K562 (cell line): ENCODE results near the gene RHEB. TPM values are rescaled to one million over a fixed set of nuclear protein-coding genes. Genes with fewer than 3 reads are reported as not detected.
A peak's percentile ranks its signal among the peaks of the same experiment; 100 is the strongest.

ENCODE experiments used
- ATAC-seq: fragments of 200-7000 bp; cut with Tn5 transposase; 3 replicates; pipeline ENCODE4 v1.9.1; 2020; ENCODE audit warnings: moderate library complexity
- BruUV-seq: library from RNA; stranded (reverse); fragments of 400-500 nt; replicated peaks from 2 replicates; lab custom pipeline; 2021; lab: Mats Ljungman, UMichigan
- CTCF ChIA-PET: fragments of 300-600 bp; formaldehyde crosslinking; extraction: SDS; loops from one replicate; lab custom pipeline; 2021; ENCODE audit warnings: low intra/inter-chr PET ratio; lab: Yijun Ruan, JAX
- POLR2A ChIA-PET: fragments of 300-600, 350-650 bp; sonication (Branson Sonifier 250); formaldehyde crosslinking; extraction: SDS; loops from one replicate; lab custom pipeline; 2021; ENCODE audit warnings: antibody characterized with exemption, inconsistent platforms; lab: Yijun Ruan, JAX
- DNase-seq, 4 experiments: peaks; one replicate each; pipeline versions ENCODE4 v3.0.0 to v3.0.0-alpha.2; 2011 to 2018; ENCODE audit warnings: low spot score in 3 of 4, mixed read lengths in 3 of 4; ENCODE audit errors: extremely low read depth in 1 of 4
- FAIRE-seq: peaks from 2 replicates; lab custom pipeline; 2011; peaks lifted over from hg19 to GRCh38; lab: Jason Lieb, UNC
- H2AFZ ChIP-seq: 2 replicates; pipeline ENCODE4 v1.6.0; 2011; ENCODE audit warnings: low read depth, low read length, control low read depth, inconsistent platforms
- H3K27ac ChIP-seq: fragments of 200-600 bp; 3 replicates; pipeline ENCODE4 v1.8.0; 2011; ENCODE audit warnings: low read depth, mild to moderate bottlenecking, control low read depth, inconsistent platforms, low read length, moderate library complexity, mixed read lengths; ENCODE audit errors: extremely low read depth
- H3K27me3 ChIP-seq, 2 experiments: fragments of 300-600 bp in 1 of 2; 2 replicates in 1 of 2; 3 replicates in 1 of 2; pipeline versions ENCODE4 v1.6.0 to v1.8.0; 2011; ENCODE audit warnings: inconsistent platforms in 2 of 2, low read length in 2 of 2, mild to moderate bottlenecking in 1 of 2, mixed read lengths in 1 of 2, moderate library complexity in 1 of 2; ENCODE audit not compliant: control insufficient read depth in 2 of 2, insufficient read depth in 2 of 2
- H3K36me3 ChIP-seq: fragments of 300-600 bp; 3 replicates; pipeline ENCODE4 v1.8.0; 2011; ENCODE audit warnings: mild to moderate bottlenecking, low read length, inconsistent platforms; ENCODE audit not compliant: control insufficient read depth, insufficient read depth
- H3K4me1 ChIP-seq, 2 experiments: fragments of 200-600 bp in 1 of 2; replicated peaks in 1 of 2; 2 replicates in 1 of 2; 3 replicates in 1 of 2; pipeline versions ENCODE4 v1.5.1 to v1.8.0; 2011; ENCODE audit warnings: inconsistent platforms in 2 of 2, low read length in 2 of 2, mild to moderate bottlenecking in 1 of 2, mixed read lengths in 1 of 2, moderate library complexity in 1 of 2; ENCODE audit not compliant: control insufficient read depth in 2 of 2, insufficient read depth in 2 of 2
- H3K4me2 ChIP-seq: 2 replicates; pipeline ENCODE4 v1.6.1; 2011; ENCODE audit warnings: low read length, control low read depth, inconsistent platforms, mixed read lengths; ENCODE audit not compliant: insufficient read depth
- H3K4me3 ChIP-seq: fragments of 200-600 bp; sonication (generic), shearing (Covaris generic); 2 replicates; pipeline ENCODE4 v1.5.1; 2016; ENCODE audit warnings: control low read depth, inconsistent platforms
- H3K79me2 ChIP-seq: fragments of 200-600 bp; 3 replicates; pipeline ENCODE4 v1.8.0; 2011; ENCODE audit warnings: low read length, inconsistent platforms; ENCODE audit not compliant: control insufficient read depth, insufficient read depth
- H3K9ac ChIP-seq, 2 experiments: 2 replicates each; pipeline versions ENCODE4 v1.6.0 to v1.6.1; 2011; ENCODE audit warnings: low read depth in 2 of 2, low read length in 2 of 2, control low read depth in 1 of 2, inconsistent platforms in 1 of 2, mild to moderate bottlenecking in 1 of 2, mixed read lengths in 1 of 2; ENCODE audit not compliant: insufficient read depth in 1 of 2
- H3K9me1 ChIP-seq: one replicate; pipeline ENCODE4 v1.6.0; 2011; ENCODE audit warnings: inconsistent platforms, mild to moderate bottlenecking, low read length, moderate library complexity; ENCODE audit not compliant: control insufficient read depth, insufficient read depth
- H3K9me3 ChIP-seq: replicated peaks from 2 replicates; pipeline ENCODE4 v1.5.1; 2011; ENCODE audit warnings: low read depth, low read length, inconsistent platforms; ENCODE audit not compliant: control insufficient read depth, insufficient read depth
- H4K20me1 ChIP-seq: replicated peaks from 2 replicates; pipeline ENCODE4 v1.6.1; 2011; ENCODE audit warnings: low read length, inconsistent platforms, mixed read lengths; ENCODE audit not compliant: control insufficient read depth, insufficient read depth
- ARID4B ChIP-seq: sonication (generic); formaldehyde crosslinking; IDR thresholded peaks from 2 replicates; pipeline ENCODE4 v1.8.0; 2022; ENCODE audit warnings: mild to moderate bottlenecking, missing genetic modification reagents
- RAD51 ChIP-seq: fragments of 450-650 bp; IDR thresholded peaks from 2 replicates; pipeline ENCODE4 v1.7.1; 2016; ENCODE audit warnings: low read depth, mild to moderate bottlenecking, borderline replicate concordance
- ZBTB40 ChIP-seq, 2 experiments: fragments of 450-650 bp in 1 of 2; sonication (generic) in 1 of 2; formaldehyde crosslinking in 1 of 2; IDR thresholded peaks; 2 replicates each; pipeline versions ENCODE4 v1.7.1 to v1.9.0; 2016 to 2022; ENCODE audit warnings: inconsistent platforms in 1 of 2, mild to moderate bottlenecking in 1 of 2, missing genetic modification reagents in 1 of 2
- ZFP1 ChIP-seq: fragments of 450-650 bp; formaldehyde crosslinking; IDR thresholded peaks from 2 replicates; pipeline ENCODE4 v1.4.0; 2020; ENCODE audit warnings: mild to moderate bottlenecking, mixed read lengths
- WGBS: fragments of 100-300 bp; shearing (Covaris generic); methylation state at CpG from one replicate; pipeline ENCODE4 v1.1.6; 2016; ENCODE audit warnings: low coverage, mixed read lengths; ENCODE audit not compliant: insufficient coverage; ENCODE audit errors: missing lambda C conversion rate; 5-methylcytosine and 5-hydroxymethylcytosine counted together
- in situ Hi-C: fragments of 300-500 bp; cut with MboI; formaldehyde crosslinking; loops from 4 replicates; pipeline ENCODE4 v1.15.0; 2018; ENCODE audit warnings: inconsistent platforms, mixed read lengths
- intact Hi-C: fragments of 100-400 bp; cut with micrococcal nuclease; formaldehyde crosslinking; loops from 2 replicates; pipeline ENCODE4 v1.14.2; 2022
- polyA plus RNA-seq, 8 experiments: library from polyadenylated mRNA; depleted of rRNA in 4 of 8; stranded (reverse) in 5 of 8; unstranded in 3 of 8; fragments of >200 nt; fragmentation: Nextera tagmentation in 2 of 8; fragmentation: Illumina TruSeq in 1 of 8; extraction: Ambion mirVana in 2 of 8; extraction: Trizol in 1 of 8; gene quantifications; 2 replicates each; pipeline versions ENCODE4 v1.2.1 to v1.2.3, GENCODE V29; 2011 to 2014; ENCODE audit warnings: inconsistent platforms in 1 of 8, missing spikeins in 1 of 8
- total RNA-seq, 7 experiments: library from RNA; depleted of rRNA in 6 of 7; stranded (reverse); fragments of >200 nt in 6 of 7; fragmentation: Illumina TruSeq in 2 of 7; extraction: Trizol in 2 of 7; gene quantifications; 2 replicates each; pipeline versions ENCODE4 v1.2.1 to v1.2.3, GENCODE V29; 2011 to 2021; ENCODE audit warnings: low replicate concordance in 1 of 7

RHEB gene
- total and polyA plus RNA-seq, 9 of the 15 experiments (the other 6 are each of a cell fraction or from before 2014, with no cell fraction given) = 28.5 to 249 (median 182) TPM

GRCh38 chr7:151489498-151489897, 30.2 kb downstream of the RHEB start:
- Histone ChIP-seq H3K9me1 (peaks cover 4% of the 10 kb centered on the region), H3K4me2 (no peak overlapping the region), H3K9ac (no peak overlapping the region), H3K27ac (no peak overlapping the region), H3K36me3 (peaks cover 73% of the 10 kb centered on the region), H2AFZ (no peak overlapping the region), H3K79me2 (peaks cover 80% of the 10 kb centered on the region), H3K4me1 (peaks cover 0 to 3% of the 10 kb centered on the region in 2 experiments; a peak in 2 of 5 replicates), H3K27me3 (no peaks in the 10 kb centered on the region), H4K20me1 (peaks cover 10% of the 10 kb centered on the region)
- FAIRE-seq (no peak), ATAC-seq (no peak), DNase-seq (no peak)
- WGBS = 97% methylated on average over 2 of the region's 2 CpGs
- intact Hi-C loops (no loop called here), in situ Hi-C loops (no loop called here)
- ChIA-PET POLR2A (interaction anchor here (1.1 to 4.1 kb wide), 4 partner anchors 8 to 17 kb away, joined by 3 to 24 read pairs (median 4); no protein-coding TSS in a partner anchor), CTCF (no interaction called here)
- no TSS peak for BruUV-seq
- TF ChIP-seq ZBTB40 (IDR thresholded peaks at IDR 0.05) (peak; percentile 89), ZBTB40 (CRISPR knock-in tag; IDR thresholded peaks at IDR 0.05) (peak; percentile 82), ZFP1 (CRISPR knock-in tag) (no peak), RAD51 (no peak), ARID4B (CRISPR knock-in tag) (no peak)
- TF ChIP-seq, all 486 proteins: peak for 1
- no peak overlapping the region for H3K4me3 ChIP-seq
- H3K9me3 ChIP-seq = no peaks in the 10 kb centered on the region
